B cell (primary cell): ENCODE data around the gene ZNF710. TPM values are rescaled to one million over a fixed set of nuclear protein-coding genes. Genes with fewer than 3 reads are reported as not detected.

ENCODE experiments used
- ATAC-seq: fragments of 200-7000 bp; cut with Tn5 transposase; one replicate; pipeline ENCODE4 v1.10.0; 2021; ENCODE audit warnings: low read depth, mild to moderate bottlenecking, moderate number of reproducible peaks, moderate library complexity
- CTCF ChIA-PET: fragments of 350-600 bp; sonication (Branson Sonifier 250); formaldehyde crosslinking; loops from one replicate; lab custom pipeline; 2021; ENCODE audit warnings: antibody characterized with exemption, inconsistent platforms; lab: Charles Lee
- POLR2A ChIA-PET: fragments of 350-600 bp; sonication (Branson Sonifier 250); formaldehyde crosslinking; loops from one replicate; lab custom pipeline; 2021; ENCODE audit warnings: antibody characterized with exemption; lab: Charles Lee
- DNase-seq: peaks from one replicate; pipeline ENCODE4 v3.0.0; 2013
- H2AFZ ChIP-seq: 2 replicates; pipeline ENCODE4 v1.6.1; 2012; ENCODE audit warnings: mild to moderate bottlenecking, low read depth, low read length; ENCODE audit not compliant: insufficient read depth, poor library complexity, severe bottlenecking
- H3K27ac ChIP-seq, 2 donors: 1 replicate in 1 of 2; 2 replicates in 1 of 2; pipeline ENCODE4 v1.5.1; 2012 to 2013; ENCODE audit warnings: low read length in 2 of 2, mild to moderate bottlenecking in 2 of 2, moderate library complexity in 1 of 2
- H3K27me3 ChIP-seq, 4 experiments: fragments of 200-600 bp in 1 of 4; sonication (generic) in 1 of 4; replicated peaks in 1 of 4; 1 replicate in 2 of 4; 2 replicates in 2 of 4; pipeline versions ENCODE4 v1.6.1 to v1.7.0; 2013 to 2016; ENCODE audit warnings: low read length in 3 of 4, mild to moderate bottlenecking in 2 of 4, mixed read lengths in 1 of 4, moderate library complexity in 1 of 4; ENCODE audit not compliant: insufficient read depth in 4 of 4, control insufficient read depth in 3 of 4; ENCODE audit errors: control extremely low read depth in 1 of 4
- H3K36me3 ChIP-seq, 2 experiments: replicated peaks in 1 of 2; 1 replicate in 1 of 2; 2 replicates in 1 of 2; pipeline versions ENCODE4 v1.6.1 to v1.7.1; 2013; ENCODE audit warnings: low read length in 1 of 2; ENCODE audit not compliant: insufficient read depth in 2 of 2, control insufficient read depth in 1 of 2; ENCODE audit errors: control extremely low read depth in 1 of 2, extremely low read depth in 1 of 2
- H3K4me1 ChIP-seq, 2 donors: fragments of 200-600 bp in 1 of 2; sonication (generic) in 1 of 2; 1 replicate in 1 of 2; 2 replicates in 1 of 2; pipeline versions ENCODE4 v1.5.1 to v1.6.1; 2013 to 2017; ENCODE audit warnings: low read length in 2 of 2; ENCODE audit not compliant: control insufficient read depth in 2 of 2, insufficient read depth in 2 of 2
- H3K4me2 ChIP-seq: replicated peaks from 2 replicates; pipeline ENCODE3; 2012; ENCODE audit warnings: mild to moderate bottlenecking, low read depth, low read length; ENCODE audit not compliant: poor library complexity, severe bottlenecking
- H3K4me3 ChIP-seq, 5 experiments: fragments of 200-600 bp in 1 of 5; sonication (generic) in 1 of 5; 1 replicate in 3 of 5; 2 replicates in 2 of 5; pipeline versions ENCODE4 v1.5.1 to v1.7.0; 2011 to 2016; ENCODE audit warnings: low read length in 4 of 5, mild to moderate bottlenecking in 4 of 5, low read depth in 2 of 5, control low read depth in 1 of 5, moderate library complexity in 1 of 5; ENCODE audit not compliant: insufficient read depth in 1 of 5; ENCODE audit errors: control extremely low read depth in 1 of 5, extremely low read depth in 1 of 5
- H3K79me2 ChIP-seq: fragments of 200-600 bp; sonication (generic); one replicate; pipeline ENCODE4 v1.6.0; 2016; ENCODE audit warnings: low read length; ENCODE audit not compliant: control insufficient read depth, insufficient read depth
- H3K9ac ChIP-seq: fragments of 200-600 bp; sonication (generic); 2 replicates; pipeline ENCODE4 v1.6.1; 2017; ENCODE audit warnings: mild to moderate bottlenecking, low read length, moderate library complexity
- H3K9me3 ChIP-seq, 3 donors: one replicate each; pipeline versions ENCODE4 v1.6.1 to v1.7.1; 2013; ENCODE audit warnings: low read length in 2 of 3; ENCODE audit not compliant: control insufficient read depth in 2 of 3, insufficient read depth in 1 of 3; ENCODE audit errors: control extremely low read depth in 1 of 3
- H4K20me1 ChIP-seq: 2 replicates; pipeline ENCODE4 v1.6.0; 2012; ENCODE audit warnings: mild to moderate bottlenecking, low read length; ENCODE audit not compliant: insufficient read depth, control insufficient read depth, poor library complexity, severe bottlenecking
- H3K27ac Mint-ChIP-seq: one replicate; pipeline ENCODE4 v1.8.0; 2021; ENCODE audit warnings: mixed read lengths
- H3K27me3 Mint-ChIP-seq: one replicate; pipeline ENCODE4 v1.8.0; 2021; ENCODE audit warnings: mixed read lengths
- H3K4me1 Mint-ChIP-seq: one replicate; pipeline ENCODE4 v1.8.0; 2021; ENCODE audit warnings: mixed read lengths
- H3K4me3 Mint-ChIP-seq: one replicate; pipeline ENCODE4 v1.8.0; 2021; ENCODE audit warnings: mixed read lengths
- H3K9me3 Mint-ChIP-seq: one replicate; pipeline ENCODE4 v1.8.0; 2022; ENCODE audit warnings: mixed read lengths; ENCODE audit not compliant: insufficient read depth
- CTCF ChIP-seq: fragments of 200-600 bp; IDR thresholded peaks from one replicate; pipeline ENCODE4 v1.8.0; 2022; ENCODE audit warnings: antibody characterized with exemption, mild to moderate bottlenecking
- EZH2 ChIP-seq: IDR thresholded peaks from 2 replicates; pipeline ENCODE4 v1.6.1; 2012; ENCODE audit warnings: borderline replicate concordance, low read depth, mild to moderate bottlenecking, moderate library complexity, low read length; ENCODE audit not compliant: insufficient read depth, poor library complexity, severe bottlenecking
- WGBS: methylation state at CpG from one replicate; pipeline ENCODE4 v1.1.5; 2013; ENCODE audit warnings: missing lambda C conversion rate; ENCODE audit not compliant: insufficient coverage; 5-methylcytosine and 5-hydroxymethylcytosine counted together
- intact Hi-C: fragments of 100-400 bp; cut with micrococcal nuclease; formaldehyde crosslinking; loops from one replicate; pipeline ENCODE4 v1.10.0; 2022
- polyA plus RNA-seq: library from polyadenylated mRNA; depleted of rRNA; stranded (reverse); fragments of >200 nt; gene quantifications from 2 replicates; pipeline ENCODE4 v1.2.3, GENCODE V29; 2012
- total RNA-seq, 2 donors: library from RNA; stranded (reverse); fragments of 120-200 nt in 1 of 2; gene quantifications; 1 replicate in 1 of 2; 2 replicates in 1 of 2; pipeline versions ENCODE4 v1.2.3 to v1.2.4, GENCODE V29; 2013 to 2022

ZNF710 gene
- total and polyA plus RNA-seq, 2 donors (not counting 1 experiment from before 2014, with no cell fraction given), result 8.7 to 38.7 TPM

DNA sequence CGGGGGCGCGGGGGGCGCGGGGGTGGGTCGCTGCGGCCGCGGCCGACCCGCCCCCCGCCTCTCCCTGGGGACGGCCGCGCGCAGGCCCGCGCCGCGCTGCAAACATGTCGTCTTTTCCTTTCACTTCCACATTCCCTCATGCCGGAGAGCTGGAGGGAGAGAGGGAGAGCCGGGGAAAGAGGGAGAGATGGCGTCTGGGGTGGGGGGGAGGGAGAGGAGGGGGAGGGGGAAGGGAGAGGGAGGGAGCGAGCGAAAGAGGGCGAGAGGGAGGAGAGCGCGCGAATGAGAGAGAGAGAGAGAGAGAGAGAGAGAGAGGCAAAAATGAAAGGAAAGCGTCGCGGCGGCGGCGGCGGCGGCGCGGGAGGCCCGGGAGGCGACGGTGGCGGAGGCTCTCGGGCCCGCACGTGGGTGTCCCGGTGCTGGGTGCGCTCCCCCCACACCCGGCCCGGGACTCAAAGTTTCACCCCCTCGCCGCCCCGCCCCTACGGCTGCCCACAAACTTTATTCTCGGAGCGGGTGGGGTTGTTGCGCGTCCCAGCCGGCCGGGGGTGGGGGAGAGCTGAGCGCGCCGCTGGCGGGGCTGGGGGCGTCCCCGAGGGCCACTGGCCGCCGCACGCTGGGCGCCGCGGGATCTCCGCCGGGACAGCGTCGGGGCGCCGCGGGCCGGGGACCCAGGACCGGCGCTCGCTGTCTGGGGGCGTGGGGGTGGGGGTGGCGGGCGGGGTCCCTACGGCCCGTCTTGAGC, 731 bp downstream of the ZNF710 start:
- DNase-seq (peak; percentile 77), ATAC-seq (peak; percentile 59)
- Mint-ChIP-seq H3K4me1 (peaks cover 46% of the 10 kb centered on the region), H3K4me3 (peak overlapping the region; percentile 94), H3K9me3 (no peaks in the 10 kb centered on the region), H3K27ac (peak overlapping the region; percentile 96), H3K27me3 (no peaks in the 10 kb centered on the region)
- WGBS, result 0% methylated on average over 32 of the region's 89 CpGs
- peaks cover 23% of the 10 kb centered on the region for H4K20me1 ChIP-seq
- intact Hi-C loops, result loop anchor here (1.0 to 5.0 kb wide), 4 partner anchors 35 to 103 kb away; no protein-coding TSS in a partner anchor
- H3K27me3 ChIP-seq, result no peaks in the 10 kb centered on the region
- H3K27ac ChIP-seq, result peak overlapping the region; percentile 43 to 68
- TF ChIP-seq CTCF (no peak), EZH2 (no peak)
- peak overlapping the region; percentile 72 for H3K9ac ChIP-seq
- peaks cover 11 to 35% of the 10 kb centered on the region in 2 donors for H3K4me1 ChIP-seq
- ChIA-PET POLR2A (interaction anchor here (0.6 to 2.2 kb wide), 5 partner anchors 11 to 309 kb away, joined by 3 to 11 read pairs (median 3); no protein-coding TSS in a partner anchor), CTCF (interaction anchor here (0.6 to 5.5 kb wide), 4 partner anchors 61 to 84 kb away, joined by 3 to 34 read pairs (median 4); no protein-coding TSS in a partner anchor)
- H3K36me3 ChIP-seq, result peaks cover 0 to 6% of the 10 kb centered on the region in 2 experiments
- H3K4me3 ChIP-seq, result peak overlapping the region in 4 of 5 experiments; percentile 54 to 75 (median 64)
- peaks cover 40% of the 10 kb centered on the region for H3K79me2 ChIP-seq
- H2AFZ ChIP-seq, result peak overlapping the region; percentile 76
- no peaks in the 10 kb centered on the region for H3K9me3 ChIP-seq
- peak overlapping the region; percentile 87 for H3K4me2 ChIP-seq

- peak overlapping the region; percentile 72 for H3K9ac ChIP-seq
- no peak for TF ChIP-seq EZH2
- no peak for TF ChIP-seq CTCF
- ATAC-seq (peak; percentile 42), DNase-seq (peak; percentile 66)
- no peaks in the 10 kb centered on the region for H3K9me3 Mint-ChIP-seq
- peaks cover 51% of the 10 kb centered on the region for H3K4me1 Mint-ChIP-seq
- no peaks in the 10 kb centered on the region for H3K9me3 ChIP-seq
- ChIA-PET POLR2A (interaction anchor here (0.6 to 2.2 kb wide), 3 partner anchors 11 to 1126 kb away, joined by 3 to 13 read pairs (median 11); no protein-coding TSS in a partner anchor), CTCF (interaction anchor here (1.0 to 5.5 kb wide), 4 partner anchors 61 to 92 kb away, joined by 3 to 34 read pairs (median 4); no protein-coding TSS in a partner anchor)
- H3K36me3 ChIP-seq, result peaks cover 0 to 6% of the 10 kb centered on the region in 2 experiments
- H3K27me3 ChIP-seq, result no peaks in the 10 kb centered on the region
- 2% methylated on average over 22 of the region's 27 CpGs for WGBS
- peak overlapping the region; percentile 43 to 61 for H3K27ac ChIP-seq
- H4K20me1 ChIP-seq, result peaks cover 27% of the 10 kb centered on the region
- H3K4me1 ChIP-seq, result peaks cover 11 to 35% of the 10 kb centered on the region in 2 donors
- H3K27ac Mint-ChIP-seq, result peak overlapping the region; percentile 96
- H2AFZ ChIP-seq, result peak overlapping the region; percentile 76
- peaks cover 46% of the 10 kb centered on the region for H3K79me2 ChIP-seq
- intact Hi-C loops, result loop anchor here (1.0 to 5.0 kb wide), 2 partner anchors 35 to 57 kb away; no protein-coding TSS in a partner anchor
- H3K4me2 ChIP-seq, result peak overlapping the region; percentile 87
- peak overlapping the region; percentile 94 for H3K4me3 Mint-ChIP-seq
- no peaks in the 10 kb centered on the region for H3K27me3 Mint-ChIP-seq
- peak overlapping the region; percentile 54 to 75 (median 68) for H3K4me3 ChIP-seq
These were observed 1.3 kb downstream of the ZNF710 start for GRCh38 chr15:90002428-90002844.
